Endothelial cell (in vitro differentiated cells): ENCODE measurements around the gene CRY1. TPM values are rescaled to one million over a fixed set of nuclear protein-coding genes. Genes with fewer than 3 reads are reported as not detected.
"Not testable (repeated sequence)": the region's sequence is repeated elsewhere in the genome, so short reads cannot be mapped to it uniquely, and the experiment has no call there.

ENCODE experiments used
- DNase-seq: peaks from one replicate; pipeline ENCODE4 v3.0.0; 2021; ENCODE audit warnings: low spot score
- H3K27ac Mint-ChIP-seq: one replicate; pipeline ENCODE4 v1.8.0; 2021; ENCODE audit warnings: mixed read lengths, inconsistent platforms; ENCODE audit not compliant: unreplicated experiment
- H3K27me3 Mint-ChIP-seq: one replicate; pipeline ENCODE4 v1.8.0; 2021; ENCODE audit warnings: mild to moderate bottlenecking, moderate library complexity, mixed read lengths, inconsistent platforms; ENCODE audit not compliant: unreplicated experiment
- H3K36me3 Mint-ChIP-seq: one replicate; pipeline ENCODE4 v1.8.0; 2021; ENCODE audit warnings: mild to moderate bottlenecking, low read depth, mixed read lengths, inconsistent platforms; ENCODE audit not compliant: unreplicated experiment
- H3K4me1 Mint-ChIP-seq: one replicate; pipeline ENCODE4 v1.8.0; 2021; ENCODE audit warnings: mild to moderate bottlenecking, mixed read lengths, inconsistent platforms; ENCODE audit not compliant: unreplicated experiment
- H3K4me3 Mint-ChIP-seq: one replicate; pipeline ENCODE4 v1.8.0; 2021; ENCODE audit warnings: mild to moderate bottlenecking, mixed read lengths, inconsistent platforms; ENCODE audit not compliant: unreplicated experiment
- H3K9me3 Mint-ChIP-seq: one replicate; pipeline ENCODE4 v1.8.0; 2021; ENCODE audit warnings: mixed read lengths, inconsistent platforms; ENCODE audit not compliant: unreplicated experiment
- CTCF ChIP-seq: fragments of 200-600 bp; sonication (generic); IDR thresholded peaks from one replicate; pipeline ENCODE4 v1.5.0; 2021; ENCODE audit warnings: antibody characterized with exemption; ENCODE audit not compliant: unreplicated experiment
- total RNA-seq: library from RNA; stranded (reverse); fragmentation: NEBNext Ultra II Directional; extraction: Animal tissue kit (Norgen Biotek cat#: 25700); gene quantifications from one replicate; pipeline ENCODE4 v1.2.1, GENCODE V29; 2021; ENCODE audit not compliant: unreplicated experiment

The CRY1 gene
- total RNA-seq, 1 donor from 2014 or later: 38.3 TPM

DNA sequence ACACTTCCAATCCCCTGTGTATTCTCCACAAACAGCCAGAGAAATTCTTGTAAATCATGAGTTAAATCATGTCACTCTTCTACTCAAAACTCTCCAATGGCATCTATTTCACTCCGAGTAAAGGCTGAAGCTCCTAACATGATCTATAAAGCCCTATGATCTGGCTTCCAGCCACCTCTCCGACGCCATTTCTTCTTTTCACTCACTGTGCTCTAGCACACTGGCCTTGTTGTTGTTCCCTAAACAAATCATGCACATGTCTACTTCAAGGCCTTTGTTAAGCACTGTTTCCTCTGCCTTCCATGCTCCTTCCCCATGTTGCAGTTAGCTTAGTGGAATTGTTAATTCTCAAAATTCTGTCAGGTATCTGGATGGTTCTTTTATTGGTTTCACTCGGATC, 76.3 kb downstream of the CRY1 start:
- peaks cover 15% of the 10 kb centered on the region for H3K36me3 Mint-ChIP-seq
- no peaks in the 10 kb centered on the region for H3K4me1 Mint-ChIP-seq
- H3K27me3 Mint-ChIP-seq: no peaks in the 10 kb centered on the region
- TF ChIP-seq CTCF: no peak
- no peak for DNase-seq
- H3K4me3 Mint-ChIP-seq: no peak overlapping the region
- no peaks in the 10 kb centered on the region for H3K9me3 Mint-ChIP-seq
- no peak overlapping the region for H3K27ac Mint-ChIP-seq

- peak; percentile 25 for TF ChIP-seq CTCF
- Mint-ChIP-seq H3K36me3 (peaks cover 11% of the 10 kb centered on the region), H3K4me3 (no peak overlapping the region), H3K9me3 (no peaks in the 10 kb centered on the region), H3K27me3 (no peaks in the 10 kb centered on the region), H3K27ac (no peak overlapping the region), H3K4me1 (no peaks in the 10 kb centered on the region)
- no peak for DNase-seq
Observed at GRCh38 chr12:107014055-107014454, 79.3 kb downstream of the CRY1 start.

- H3K27me3 Mint-ChIP-seq: no peaks in the 10 kb centered on the region
- no peak overlapping the region for H3K4me3 Mint-ChIP-seq
- no peak for TF ChIP-seq CTCF
- H3K4me1 Mint-ChIP-seq: no peaks in the 10 kb centered on the region
- H3K9me3 Mint-ChIP-seq: no peaks in the 10 kb centered on the region
- no peak overlapping the region for H3K27ac Mint-ChIP-seq
- H3K36me3 Mint-ChIP-seq: peaks cover 18% of the 10 kb centered on the region
- DNase-seq: no peak
Observed at GRCh38 chr12:107012736-107013425, 80.5 kb downstream of the CRY1 start.

- no peaks in the 10 kb centered on the region for H3K27me3 Mint-ChIP-seq
- no peak for DNase-seq
- no peak for TF ChIP-seq CTCF
- H3K36me3 Mint-ChIP-seq: peaks cover 10% of the 10 kb centered on the region
- no peak overlapping the region for H3K4me3 Mint-ChIP-seq
- H3K4me1 Mint-ChIP-seq: no peaks in the 10 kb centered on the region
- no peak overlapping the region for H3K27ac Mint-ChIP-seq
- no peaks in the 10 kb centered on the region for H3K9me3 Mint-ChIP-seq
Observed at GRCh38 chr12:107011519-107011918, 81.8 kb downstream of the CRY1 start.

DNA sequence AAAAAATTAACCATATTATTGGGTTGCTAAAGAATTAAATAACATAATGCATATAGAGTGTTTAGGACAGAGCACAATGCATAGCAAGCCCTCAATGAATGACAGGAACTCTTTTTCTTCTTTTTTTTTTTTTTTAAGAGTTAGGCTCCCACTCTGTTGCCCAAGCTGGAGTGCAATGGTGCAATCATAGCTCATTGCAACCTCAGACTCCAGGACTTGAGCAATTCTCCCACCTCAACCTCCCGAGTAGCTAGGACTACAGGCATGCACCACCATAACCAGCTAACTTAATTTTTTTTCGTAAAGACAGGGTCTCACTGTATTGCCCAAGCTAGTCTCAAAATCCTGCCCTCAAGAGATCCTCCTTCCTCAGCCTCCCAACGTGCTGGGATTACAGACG, 85.9 kb downstream of the CRY1 start:
- H3K4me3 Mint-ChIP-seq: no peak overlapping the region
- H3K27ac Mint-ChIP-seq: no peak overlapping the region
- H3K27me3 Mint-ChIP-seq: no peaks in the 10 kb centered on the region
- DNase-seq: no peak
- no peak for TF ChIP-seq CTCF
- no peaks in the 10 kb centered on the region for H3K4me1 Mint-ChIP-seq
- no peaks in the 10 kb centered on the region for H3K9me3 Mint-ChIP-seq
- H3K36me3 Mint-ChIP-seq: peaks cover 14% of the 10 kb centered on the region

GRCh38 chr12:107002665-107003064, 90.7 kb downstream of the CRY1 start:
- not testable (repeated sequence) for DNase-seq, H3K4me1 Mint-ChIP-seq, H3K27me3 Mint-ChIP-seq, H3K4me3 Mint-ChIP-seq, H3K9me3 Mint-ChIP-seq, H3K27ac Mint-ChIP-seq
- H3K36me3 Mint-ChIP-seq: peaks cover 12% of the 10 kb centered on the region
